Tibial artery (tissue), 4 donors: ENCODE measurements around the gene PLD6.

Source experiments
- DNase-seq, 2 donors: peaks; one replicate each; pipeline ENCODE4 v3.0.0-alpha.2; 2019
- H3K27ac ChIP-seq, 2 donors: fragments of 200-600 bp; sonication (generic) in 1 of 2; 1 replicate in 1 of 2; 2 replicates in 1 of 2; pipeline ENCODE4 v1.5.1; 2018 to 2019; ENCODE audit warnings: mild to moderate bottlenecking in 1 of 2
- H3K27me3 ChIP-seq, 2 donors: fragments of 200-600 bp; sonication (generic) in 1 of 2; one replicate each; pipeline versions ENCODE4 v1.5.1 to v1.6.0; 2016 to 2019
- H3K36me3 ChIP-seq, 3 donors: fragments of 200-600 bp; sonication (generic) in 2 of 3; one replicate each; pipeline ENCODE4 v1.5.1; 2016 to 2019; ENCODE audit warnings: mild to moderate bottlenecking in 2 of 3
- H3K4me1 ChIP-seq, 4 donors: fragments of 200-600 bp; sonication (generic) in 2 of 4; 1 replicate in 3 of 4; 2 replicates in 1 of 4; pipeline ENCODE4 v1.5.1; 2016 to 2019
- H3K4me3 ChIP-seq, 2 donors: fragments of 200-600 bp; sonication (generic) in 1 of 2; 1 replicate in 1 of 2; 2 replicates in 1 of 2; pipeline ENCODE4 v1.5.1; 2018 to 2019; ENCODE audit warnings: mild to moderate bottlenecking in 2 of 2
- H3K9me3 ChIP-seq, 3 donors: fragments of 200-600 bp; sonication (generic) in 1 of 3; one replicate each; pipeline ENCODE4 v1.5.1; 2016 to 2019
- CTCF ChIP-seq, 2 experiments: fragments of 200-600 bp in 1 of 2; fragments of 450-650 bp in 1 of 2; IDR thresholded peaks; one replicate each; pipeline ENCODE4 v1.5.1; 2017 to 2019; ENCODE audit warnings: antibody characterized with exemption in 2 of 2, mild to moderate bottlenecking in 1 of 2, moderate library complexity in 1 of 2
- intact Hi-C: fragments of 100-400 bp; cut with DNase I; formaldehyde crosslinking; loops from one replicate; pipeline ENCODE4 v1.15.0; 2023; ENCODE audit warnings: low total_unique reads

Gene PLD6

GRCh38 chr17:17237026-17237799 is 31.1 kb upstream of the PLD6 start, which contains the start of gene FLCN:
TSS of gene FLCN (minus strand) at chr17:17237168. CDS start at chr17:17228137, 9,031 bp downstream.
- H3K4me1 ChIP-seq = peaks cover 0 to 35% (median 18%) of the 10 kb centered on the region in 4 donors
- peaks cover under 1 to 7% (median 6%) of the 10 kb centered on the region in 3 donors for H3K36me3 ChIP-seq
- no peaks in the 10 kb centered on the region for H3K27me3 ChIP-seq
- no peaks in the 10 kb centered on the region for H3K9me3 ChIP-seq
- DNase-seq = peak; percentile 92 to 95
- intact Hi-C loops = loop anchor here (5.0 to 10.0 kb wide), 2 partner anchors 85 to 232 kb away; no protein-coding TSS in a partner anchor
- TF ChIP-seq CTCF (IDR thresholded peaks at IDR 0.05) = peak in 1 of 2 experiments; percentile 42
- peak within 1 kb of the TSS; percentile 93 to 96 for H3K27ac ChIP-seq
- peak within 1 kb of the TSS; percentile 90 to 95 for H3K4me3 ChIP-seq

- Histone ChIP-seq H3K27me3 (no peaks in the 10 kb centered on the region), H3K9me3 (no peaks in the 10 kb centered on the region), H3K4me3 (peak overlapping the region; percentile 90 to 95), H3K27ac (peak overlapping the region; percentile 93 to 96), H3K36me3 (peaks cover 8 to 14% (median 13%) of the 10 kb centered on the region in 3 donors), H3K4me1 (peaks cover 0 to 35% (median 18%) of the 10 kb centered on the region in 4 donors)
- no peak for DNase-seq
- no peak for TF ChIP-seq CTCF (IDR thresholded peaks at IDR 0.05)
- intact Hi-C loops = loop anchor here (5.0 to 10.0 kb wide), 2 partner anchors 84 to 232 kb away; no protein-coding TSS in a partner anchor
Observed at GRCh38 chr17:17236295-17237025, 30.3 kb upstream of the PLD6 start.

GRCh38 chr17:17235212-17236174 is 29.4 kb upstream of the PLD6 start:
- intact Hi-C loops = loop anchor here (5.0 to 10.0 kb wide), 2 partner anchors 83 to 231 kb away; no protein-coding TSS in a partner anchor
- peak overlapping the region; percentile 93 to 96 for H3K27ac ChIP-seq

GRCh38 chr17:17232303-17232621 is 26.1 kb upstream of the PLD6 start:
- H3K27ac ChIP-seq = no peak overlapping the region
- intact Hi-C loops = loop anchor here (10.0 kb wide), 1 partner anchor 227 kb away; no protein-coding TSS in a partner anchor

More at GRCh38 chr17:17235212-17236174, 29.4 kb upstream of the PLD6 start:
- H3K4me3 ChIP-seq = peak overlapping the region; percentile 90 to 95
- H3K9me3 ChIP-seq = no peaks in the 10 kb centered on the region
- TF ChIP-seq CTCF (IDR thresholded peaks at IDR 0.05) = no peak
- no peak for DNase-seq
- no peaks in the 10 kb centered on the region for H3K27me3 ChIP-seq
- H3K4me1 ChIP-seq = peaks cover 0 to 35% (median 18%) of the 10 kb centered on the region in 4 donors
- peaks cover 15 to 24% (median 23%) of the 10 kb centered on the region in 3 donors for H3K36me3 ChIP-seq

More at GRCh38 chr17:17232303-17232621, 26.1 kb upstream of the PLD6 start:
- Histone ChIP-seq H3K36me3 (peaks cover 42 to 56% (median 50%) of the 10 kb centered on the region in 3 donors), H3K4me1 (peaks cover 0 to 33% (median 17%) of the 10 kb centered on the region in 4 donors), H3K4me3 (no peak overlapping the region), H3K9me3 (no peaks in the 10 kb centered on the region), H3K27me3 (no peaks in the 10 kb centered on the region)
- peak in 1 of 2 donors; percentile 43 for DNase-seq
- TF ChIP-seq CTCF (IDR thresholded peaks at IDR 0.05) = no peak
